KBM-7 (cell line): Measurements from ENCODE around the gene INSYN2A.

Experiments
- DNase-seq: peaks from one replicate; pipeline ENCODE4 v3.0.0-alpha.2; 2015
- in situ Hi-C: fragments of 300-500 bp; cut with MboI; formaldehyde crosslinking; loops from 2 replicates; pipeline ENCODE4 v1.14.3; 2020; ENCODE audit warnings: low sequenced_read_pairs, low pct_unique_long_range_greater_than_20kb, mixed read lengths

Gene INSYN2A

DNA sequence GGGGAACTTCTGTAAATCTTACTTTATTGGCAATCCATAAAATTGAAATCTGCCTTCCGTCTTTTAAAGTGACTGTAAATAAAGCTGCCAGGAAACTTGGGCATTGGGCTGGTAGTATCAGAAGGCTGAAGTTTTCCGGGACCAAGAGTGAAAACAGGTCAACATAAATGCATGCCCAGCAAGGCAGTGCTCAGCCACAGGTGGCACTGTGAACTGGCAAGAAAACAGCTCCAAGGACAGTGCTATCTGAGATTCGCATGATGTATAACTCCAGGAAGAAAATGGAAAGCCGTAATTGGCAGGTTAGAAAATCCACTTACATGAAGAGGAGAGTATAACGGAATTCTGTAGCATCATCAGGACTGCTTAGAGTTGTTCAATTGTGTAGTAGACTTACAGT is 1.9 kb upstream of the INSYN2A start:
- no peak for DNase-seq
- in situ Hi-C loops, result no loop called here

DNA sequence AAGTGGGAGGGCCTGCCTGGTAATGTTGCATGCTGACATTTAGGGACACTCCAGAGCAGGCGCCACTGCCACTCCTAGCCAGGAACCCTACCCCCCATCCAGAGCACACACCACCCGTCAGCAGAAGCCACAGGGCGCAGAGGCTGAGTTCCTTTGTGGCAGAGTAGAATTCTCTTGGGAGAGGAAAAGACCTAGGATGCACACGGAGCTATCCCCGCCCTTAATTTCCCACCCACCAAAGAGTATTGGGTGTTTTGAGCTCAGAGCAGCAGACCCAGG is 702 bp upstream of the INSYN2A start:
- no peak for DNase-seq
- in situ Hi-C loops, result no loop called here

DNA sequence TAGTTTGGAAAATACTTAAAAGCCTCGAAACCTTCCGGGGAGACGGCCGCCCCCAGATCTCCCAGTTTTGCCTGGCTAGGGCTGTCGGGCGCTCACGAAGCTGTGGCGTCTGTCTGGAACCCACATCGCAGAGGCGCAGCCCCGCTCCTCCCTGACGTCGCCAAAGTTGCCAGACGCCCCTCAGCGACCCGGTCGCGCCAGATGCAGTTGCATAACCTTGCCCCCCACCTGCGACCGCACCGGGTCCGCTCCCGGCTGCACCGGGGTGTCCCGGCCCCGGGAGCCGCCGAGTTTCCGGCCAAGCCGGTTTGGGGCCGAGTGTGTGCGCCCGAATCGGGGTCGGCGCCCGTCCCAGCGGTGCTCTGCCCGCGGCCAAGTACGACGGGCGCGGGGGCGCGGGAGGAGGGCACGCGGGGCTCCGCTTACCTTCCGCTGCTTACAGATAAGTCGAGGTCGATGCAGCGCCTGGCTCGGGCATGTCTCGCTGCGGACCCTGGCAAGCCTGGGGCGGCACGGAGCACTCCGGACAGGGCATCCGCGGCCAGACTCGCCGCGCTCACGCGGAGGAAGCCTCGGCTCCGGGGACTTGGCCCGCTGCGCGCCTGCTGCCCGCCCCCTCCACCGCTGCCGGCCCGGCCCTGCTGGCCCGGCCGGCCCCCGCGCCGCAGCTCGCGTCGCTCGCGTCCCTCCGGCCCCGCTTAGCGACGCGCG is 665 bp downstream of the INSYN2A start:
- in situ Hi-C loops, result no loop called here
- DNase-seq, result no peak

DNA sequence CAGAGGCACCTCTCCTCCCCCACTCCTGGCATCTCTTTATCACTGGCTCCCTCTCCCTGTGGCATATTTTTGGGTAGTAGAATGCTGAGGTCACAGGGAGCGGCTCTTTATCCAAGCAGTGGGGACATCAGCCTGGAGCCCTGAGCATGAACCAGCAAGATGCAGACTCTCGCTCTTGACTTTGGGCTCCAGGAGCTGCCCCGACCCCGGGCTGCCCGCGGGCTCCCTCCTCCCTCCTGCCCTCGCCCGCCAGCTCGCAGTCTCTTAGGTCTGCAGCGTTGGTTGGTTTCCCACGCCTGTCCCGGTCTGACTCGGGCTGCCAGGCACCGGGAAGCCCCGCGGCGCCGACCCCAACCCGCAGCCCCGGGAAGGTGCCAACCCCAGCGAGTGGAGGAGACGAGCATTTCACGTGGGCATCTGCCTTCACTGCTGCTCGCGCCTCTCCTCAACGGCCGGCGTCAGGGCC is 1.3 kb downstream of the INSYN2A start:
- no peak for DNase-seq
- in situ Hi-C loops, result no loop called here

DNA sequence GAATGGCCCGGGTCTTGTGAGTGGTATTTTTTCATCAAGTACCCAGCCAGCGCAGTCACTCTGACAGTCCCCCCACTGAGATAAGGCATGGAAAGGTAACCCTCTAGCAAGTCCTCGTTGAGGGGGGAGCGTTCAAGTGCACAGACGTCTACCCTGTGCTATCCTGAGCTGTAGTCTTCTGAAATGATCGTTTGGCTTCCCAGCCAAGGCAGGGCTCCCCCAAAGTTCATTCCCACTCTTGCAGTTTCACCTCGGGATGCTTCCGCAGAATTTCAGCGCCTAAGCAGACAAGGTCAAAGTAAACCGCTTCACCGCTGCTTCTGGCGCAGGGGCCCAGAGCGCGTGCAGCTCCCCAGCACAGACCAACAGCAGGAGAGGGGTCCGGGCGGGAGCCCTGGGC is 1.8 kb downstream of the INSYN2A start:
- in situ Hi-C loops, result no loop called here

DNA sequence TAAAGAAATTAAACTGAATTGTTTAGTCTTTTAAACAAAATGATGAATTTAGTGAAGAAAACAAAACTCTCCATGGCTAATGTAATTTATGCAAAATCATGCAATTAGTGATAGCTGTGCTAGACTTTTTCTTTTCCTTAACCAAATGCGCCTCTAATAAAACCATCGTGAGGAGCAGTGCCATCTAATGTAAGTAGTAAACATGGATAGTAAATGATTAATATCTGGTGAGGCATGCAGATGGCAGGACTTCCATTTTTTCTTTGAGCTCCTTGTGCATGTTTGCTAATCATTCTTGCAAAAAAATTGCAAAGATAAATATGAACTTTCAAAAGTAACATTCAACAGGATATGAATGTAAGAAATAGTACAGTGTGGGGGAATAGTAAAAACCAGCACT is 2.3 kb downstream of the INSYN2A start:
- in situ Hi-C loops, result no loop called here
- no peak for DNase-seq

More for the DNA sequence above, 1.8 kb downstream of the INSYN2A start:
- no peak for DNase-seq

DNA sequence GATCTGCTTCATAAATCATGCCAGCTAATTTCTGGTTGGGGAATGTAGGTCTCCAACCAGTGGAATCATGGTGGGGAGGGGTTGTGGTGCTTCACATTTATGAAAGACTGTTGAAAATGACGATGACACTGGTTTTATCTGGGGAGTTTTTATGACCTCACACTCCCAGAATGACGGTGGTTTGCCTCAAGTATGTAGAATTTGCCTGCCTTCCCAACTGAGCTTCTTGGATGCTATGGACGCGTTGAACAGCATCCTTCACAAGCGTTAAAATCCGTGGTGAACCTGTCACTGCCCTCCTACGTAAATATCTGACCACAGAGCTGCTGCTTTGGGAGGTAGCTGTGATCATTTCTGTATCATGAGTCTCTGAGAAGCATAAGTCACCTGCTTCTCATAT is 3.3 kb downstream of the INSYN2A start:
- DNase-seq, result no peak
- in situ Hi-C loops, result no loop called here

DNA sequence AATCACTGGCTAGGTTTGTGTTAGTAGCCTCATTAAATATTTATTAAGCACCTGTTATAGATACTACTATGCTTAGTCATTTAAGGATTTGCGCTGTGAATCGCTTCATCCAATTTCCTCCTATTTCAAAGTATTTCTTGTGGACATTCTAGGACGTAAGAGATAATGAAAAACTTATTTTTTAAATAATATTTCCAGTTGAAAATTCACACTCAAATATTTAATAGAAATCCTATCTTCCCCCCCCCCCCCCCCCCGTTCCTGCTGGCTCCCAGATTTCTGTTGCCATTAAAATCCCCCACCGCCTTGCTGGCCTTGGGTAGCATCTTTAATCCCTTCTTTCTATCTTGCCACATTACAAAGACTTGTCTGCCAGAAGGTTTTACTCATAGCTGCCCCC is 6.0 kb downstream of the INSYN2A start:
- no peak for DNase-seq
- in situ Hi-C loops, result no loop called here

DNA sequence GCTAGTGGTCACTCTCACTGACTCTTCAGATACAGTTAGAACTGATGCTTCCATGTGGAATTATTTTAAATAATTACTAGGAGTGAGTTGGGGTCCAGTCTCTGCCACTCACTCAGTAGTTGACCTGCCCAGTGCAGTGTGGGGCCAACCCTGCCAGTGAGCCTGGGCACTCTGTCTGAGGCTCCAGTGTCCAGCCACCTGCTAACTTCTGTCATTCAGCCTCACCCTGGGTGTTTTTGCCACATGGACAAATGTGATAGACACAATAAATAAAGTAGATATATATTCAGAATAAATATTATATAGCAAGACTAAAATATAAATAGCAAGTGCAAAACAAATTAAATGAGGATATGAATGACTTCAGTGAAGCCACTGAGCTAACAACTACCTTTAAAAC is 7.2 kb downstream of the INSYN2A start:
- in situ Hi-C loops, result no loop called here
- no peak for DNase-seq

DNA sequence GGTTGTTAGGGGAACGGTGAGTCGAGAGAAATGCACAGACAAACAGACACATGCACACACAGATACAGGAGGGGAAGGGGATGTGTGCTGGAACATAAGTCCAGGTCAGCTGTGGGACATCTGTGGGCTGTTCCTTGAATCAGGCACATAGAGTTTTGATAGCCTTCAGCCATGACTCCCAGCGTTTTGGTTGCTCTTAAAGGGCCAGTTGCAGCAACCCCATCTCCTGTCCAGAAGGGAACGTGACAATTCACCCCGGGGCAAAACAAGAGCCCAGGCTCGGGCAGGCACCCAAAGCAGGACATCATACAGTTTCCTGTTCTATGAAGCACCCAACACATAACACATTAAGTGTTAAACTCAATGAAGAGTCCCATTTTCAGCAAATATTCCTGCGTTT is 9.6 kb downstream of the INSYN2A start:
- no peak for DNase-seq
- in situ Hi-C loops, result no loop called here

DNA sequence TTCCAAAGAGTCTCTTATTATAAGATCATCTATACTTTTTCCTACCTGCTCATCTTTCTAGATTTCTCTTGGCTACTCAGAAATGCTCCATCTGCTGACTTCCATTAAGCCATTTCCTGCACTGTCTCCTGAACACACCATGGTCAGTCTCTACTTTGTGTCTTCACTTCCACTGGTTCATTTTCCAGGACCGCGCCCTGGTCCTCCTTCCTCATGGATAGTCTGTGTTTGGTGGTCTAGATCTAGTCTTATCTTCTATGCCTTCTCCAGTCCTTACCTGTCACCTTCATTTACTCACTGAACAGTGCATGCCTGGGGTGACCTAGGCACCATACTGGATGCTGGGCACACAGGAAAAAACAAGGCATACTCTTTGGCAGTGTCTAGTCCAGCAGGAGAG is 11.8 kb downstream of the INSYN2A start:
- in situ Hi-C loops, result no loop called here
- DNase-seq, result no peak

DNA sequence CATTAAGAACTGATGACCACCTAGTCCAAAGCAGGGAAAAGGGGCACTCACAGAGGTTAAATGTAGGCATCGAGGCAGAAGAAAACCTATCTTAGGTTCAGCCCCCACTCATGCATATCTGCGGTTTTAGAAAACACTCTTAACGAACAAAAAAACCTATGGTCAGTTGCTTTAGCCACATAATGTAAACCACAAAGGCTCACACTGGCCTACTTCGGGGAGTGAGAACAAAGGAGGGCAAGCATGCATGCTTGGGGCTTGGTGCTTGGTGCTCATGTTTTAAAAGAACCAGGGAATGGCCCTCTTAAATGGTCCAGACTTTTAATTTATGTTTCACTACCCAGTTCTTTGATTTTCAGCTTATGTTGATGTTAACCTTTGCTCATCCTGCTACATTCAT is 14.2 kb downstream of the INSYN2A start:
- DNase-seq, result no peak
- in situ Hi-C loops, result no loop called here

DNA sequence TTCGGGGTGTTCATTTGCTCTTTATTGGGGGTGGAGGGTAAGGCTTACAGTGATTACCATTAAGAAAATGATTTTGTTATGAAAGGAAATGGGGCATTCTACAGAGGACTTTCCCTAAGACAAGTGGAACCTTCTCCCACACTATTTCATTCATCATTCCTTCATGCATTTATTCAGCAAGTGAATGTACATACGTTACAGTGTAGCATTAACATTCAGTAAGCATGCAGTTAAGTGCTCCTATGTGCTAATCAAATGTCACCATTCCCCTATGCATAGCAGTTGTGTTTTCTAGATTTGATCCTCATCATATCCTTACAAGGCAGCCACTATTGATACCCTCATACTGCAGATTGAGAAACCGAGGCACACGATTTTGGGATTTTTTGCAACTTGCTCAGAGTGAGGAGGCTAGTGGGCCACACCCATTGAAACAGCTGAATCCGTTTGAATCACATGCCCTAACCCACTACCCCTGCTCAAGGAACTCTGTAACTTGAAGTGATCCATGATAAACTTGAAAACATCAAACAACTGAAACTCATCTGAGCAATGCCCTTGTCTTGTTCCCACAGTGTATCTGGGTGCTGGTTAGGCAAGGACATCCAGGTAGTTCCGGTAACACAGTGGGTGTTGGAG is 16.7 kb downstream of the INSYN2A start:
- in situ Hi-C loops, result no loop called here
- DNase-seq, result no peak

DNA sequence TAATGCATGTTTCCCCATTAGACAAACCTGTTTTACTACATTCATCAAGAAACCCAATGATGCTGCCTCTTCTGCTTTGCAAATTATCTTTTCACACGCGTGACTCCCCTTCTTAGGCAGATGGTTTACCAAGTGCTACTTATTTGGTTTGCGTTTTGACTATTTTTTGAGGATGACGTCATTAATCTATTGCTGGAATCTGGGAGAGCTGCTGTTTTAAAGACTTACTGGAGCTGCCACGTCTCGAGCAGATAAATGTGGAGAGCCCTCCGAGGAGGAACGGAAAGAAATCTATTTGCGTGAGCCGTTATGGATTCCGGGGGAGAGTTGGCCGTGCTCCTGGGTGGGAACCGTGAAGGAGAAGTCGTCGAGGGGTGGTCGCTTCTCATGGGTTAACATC is 19.7 kb downstream of the INSYN2A start:
- in situ Hi-C loops, result no loop called here
- no peak for DNase-seq

DNA sequence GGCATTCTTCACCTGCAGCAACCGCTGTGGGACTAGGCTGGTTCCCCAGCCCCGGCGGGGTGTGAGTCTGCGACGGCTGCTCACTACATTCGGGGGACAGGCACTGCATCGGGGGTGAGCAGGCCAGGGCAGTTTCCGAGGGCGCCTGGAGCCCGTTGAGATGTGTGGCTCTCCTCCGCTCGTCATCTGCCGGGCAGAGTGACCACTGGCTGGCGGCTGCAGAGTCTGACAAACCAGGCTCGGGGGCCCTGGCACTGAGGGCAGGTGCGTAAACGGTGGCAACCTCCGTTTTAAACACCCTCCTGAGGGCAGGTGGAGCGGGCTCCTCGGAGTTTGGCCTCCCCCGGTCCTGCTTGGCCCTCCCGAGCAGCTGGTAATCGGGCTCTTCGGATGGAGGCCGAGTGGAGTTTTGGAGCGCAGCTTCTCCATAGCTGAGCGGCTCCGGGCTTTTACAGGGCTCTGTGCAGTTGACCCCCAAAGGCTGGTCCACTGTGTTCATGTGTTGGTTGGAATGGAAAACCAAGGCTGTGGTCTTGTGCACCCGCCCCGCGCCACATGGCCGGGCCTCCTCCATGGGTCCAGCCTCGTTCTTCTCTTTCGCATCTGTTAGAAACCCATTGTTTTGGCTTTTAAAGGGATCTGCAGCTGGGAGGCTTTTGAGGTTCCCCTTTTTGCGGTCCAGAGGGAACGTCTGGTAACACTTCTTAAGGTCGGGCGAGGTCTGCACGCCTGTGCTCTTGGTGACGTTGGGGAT is 20.9 kb downstream of the INSYN2A start:
- no peak for DNase-seq
- in situ Hi-C loops, result no loop called here

DNA sequence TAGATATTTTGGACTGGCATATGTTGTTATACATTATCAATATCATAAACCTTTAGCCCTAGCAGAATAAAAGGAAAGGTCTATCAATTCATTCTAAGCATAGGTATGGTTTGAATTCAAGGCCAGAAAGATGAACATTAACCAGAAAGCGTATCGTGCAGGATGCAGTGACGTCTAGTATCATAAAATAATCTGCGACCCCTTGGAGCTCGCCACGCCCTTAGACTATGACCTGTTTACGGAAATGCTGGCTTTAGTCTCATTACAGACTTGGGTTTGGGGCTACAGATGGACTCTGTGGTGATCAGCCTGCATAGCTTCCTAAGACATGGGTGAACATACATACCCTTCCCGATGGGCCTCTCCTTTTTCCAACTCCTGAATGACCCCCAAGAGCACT is 21.5 kb downstream of the INSYN2A start:
- in situ Hi-C loops, result no loop called here
- no peak for DNase-seq

DNA sequence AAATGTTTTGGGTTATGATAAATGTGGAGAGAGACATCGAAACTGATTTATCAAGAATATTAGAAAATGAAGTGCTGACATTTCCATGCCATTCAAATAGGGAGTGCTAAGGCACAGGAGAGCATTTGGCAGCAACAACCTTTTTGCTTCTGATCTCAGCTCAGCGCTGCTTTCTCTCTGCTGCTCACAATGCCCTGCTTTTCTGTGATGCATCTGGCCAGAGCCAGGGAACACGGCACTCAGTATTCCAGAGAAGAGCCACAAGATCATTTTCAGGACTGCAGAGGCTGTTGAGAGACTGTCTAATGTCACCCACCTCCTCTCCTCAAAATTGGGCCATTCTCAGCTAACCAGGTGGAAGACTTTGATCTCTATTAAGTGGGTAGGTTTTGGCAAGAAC is 28.1 kb downstream of the INSYN2A start:
- DNase-seq, result no peak
- in situ Hi-C loops, result no loop called here

DNA sequence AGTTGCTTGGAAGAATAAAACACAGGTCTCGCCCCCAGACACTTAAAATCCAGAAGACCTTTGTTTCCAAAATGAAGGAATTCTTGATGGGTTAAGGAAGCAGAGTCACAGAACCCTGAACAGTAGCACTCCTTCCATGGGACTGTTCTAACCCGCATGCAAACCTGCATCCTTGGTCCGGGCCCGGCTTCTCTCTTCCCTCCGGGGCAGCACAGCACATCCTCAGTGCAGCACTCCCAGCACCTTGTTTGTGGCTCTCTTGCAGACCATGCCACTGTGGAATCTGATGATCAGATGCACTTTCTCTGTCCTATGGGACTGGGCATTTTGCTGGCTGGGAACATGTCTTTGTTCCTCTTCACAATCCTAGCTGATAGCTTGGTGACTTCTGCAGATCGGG is 33.5 kb downstream of the INSYN2A start:
- in situ Hi-C loops, result no loop called here
- no peak for DNase-seq

DNA sequence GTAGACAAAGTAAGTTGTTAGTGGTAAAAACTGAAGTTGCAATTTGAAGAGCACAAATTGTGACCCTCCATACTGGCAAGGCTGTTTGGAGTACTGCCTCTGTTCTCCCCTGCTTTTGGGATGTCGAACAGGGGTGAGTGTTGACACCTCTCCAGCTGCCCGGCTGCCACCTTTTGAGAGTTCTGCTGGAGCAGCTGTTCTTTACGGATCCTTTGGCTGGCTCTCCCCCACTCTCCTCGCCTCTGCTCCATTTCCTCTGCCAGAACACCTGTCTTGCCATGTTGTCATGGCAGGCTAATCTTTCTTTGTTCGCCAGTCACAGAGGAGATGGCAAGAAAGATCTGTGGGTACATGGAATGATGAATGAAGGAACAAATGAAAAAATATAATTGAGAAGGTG is 34.9 kb downstream of the INSYN2A start:
- no peak for DNase-seq
- in situ Hi-C loops, result no loop called here

DNA sequence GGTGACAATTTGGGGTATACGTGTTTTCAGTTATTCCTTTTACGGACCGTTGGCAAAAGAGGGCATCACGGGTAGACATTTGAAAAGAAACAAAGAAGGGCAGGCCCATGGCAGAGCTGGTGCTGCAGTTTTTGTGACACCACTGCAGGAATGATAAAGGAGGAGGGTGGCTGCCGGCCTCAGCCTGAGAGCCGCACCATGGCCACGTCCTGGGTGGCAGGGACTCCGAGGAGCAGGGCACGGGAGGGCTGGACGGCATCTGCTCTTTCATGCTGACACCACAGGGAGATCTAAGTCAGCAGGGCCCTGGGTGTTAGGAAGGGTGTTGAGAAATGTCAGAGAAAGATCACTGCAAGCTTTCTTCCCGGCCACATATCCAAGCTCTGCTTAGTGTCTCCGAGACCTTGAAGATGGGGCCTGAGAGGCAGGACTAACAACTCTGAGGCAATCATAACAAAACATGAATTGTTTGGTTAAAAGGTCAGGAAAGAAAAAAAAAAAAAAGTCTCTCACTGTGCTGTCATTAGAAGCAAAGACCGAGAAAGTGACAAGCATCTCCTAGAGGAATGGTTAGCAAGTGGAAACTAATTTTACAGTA is 36.6 kb downstream of the INSYN2A start:
- no peak for DNase-seq

More for the DNA sequence above, 36.6 kb downstream of the INSYN2A start:
- in situ Hi-C loops, result no loop called here
